Prostate gland (tissue), 2 donors: ENCODE results near the gene SSB. TPM values are rescaled to one million over a fixed set of nuclear protein-coding genes. Genes with fewer than 3 reads are reported as not detected.
"Not testable (repeated sequence)": the region's sequence is repeated elsewhere in the genome, so short reads cannot be mapped to it uniquely, and the experiment has no call there.

Experiments
- DNase-seq: peaks from one replicate; pipeline ENCODE4 v3.0.0-alpha.2; 2019; ENCODE audit warnings: low spot score
- H3K27ac ChIP-seq, 2 donors: fragments of 200-600 bp; sonication (generic); 2 replicates each; pipeline ENCODE4 v1.5.1; 2017 to 2019
- H3K27me3 ChIP-seq: fragments of 200-600 bp; sonication (generic); replicated peaks from 2 replicates; pipeline ENCODE4 v1.5.1; 2019; ENCODE audit not compliant: insufficient read depth
- H3K36me3 ChIP-seq, 2 donors: fragments of 200-600 bp; sonication (generic); 1 replicate in 1 of 2; 2 replicates in 1 of 2; pipeline versions ENCODE4 v1.5.1 to v1.8.1; 2017 to 2019
- H3K4me1 ChIP-seq: fragments of 200-600 bp; sonication (generic); replicated peaks from 2 replicates; pipeline ENCODE4 v1.5.1; 2019
- H3K4me3 ChIP-seq, 2 donors: fragments of 200-600 bp; sonication (generic); 2 replicates each; pipeline ENCODE4 v1.5.1; 2017 to 2019
- H3K9me3 ChIP-seq: fragments of 200-600 bp; sonication (generic); 2 replicates; pipeline ENCODE4 v1.5.1; 2017
- POLR2A ChIP-seq: fragments of 450-650 bp; IDR thresholded peaks from one replicate; pipeline ENCODE4 v1.6.1; 2016; ENCODE audit warnings: antibody characterized with exemption, mild to moderate bottlenecking
- POLR2AphosphoS5 ChIP-seq: sonication (generic); formaldehyde crosslinking; IDR thresholded peaks from one replicate; pipeline ENCODE4 v1.6.1; 2017; ENCODE audit warnings: antibody characterized with exemption
- whole genome bisulfite sequencing: methylation state at CpG from one replicate; pipeline ENCODE4 v1.1.5; 2018; 5-methylcytosine and 5-hydroxymethylcytosine counted together
- intact Hi-C: fragments of 100-400 bp; cut with DNase I; formaldehyde crosslinking; loops from one replicate; pipeline ENCODE4 v1.14.2; 2022
- total RNA-seq, 2 donors: library from RNA; depleted of rRNA; stranded (reverse); fragments of >200 nt; gene quantifications; one replicate each; pipeline ENCODE4 v1.1.0, GENCODE V29; 2016
- TF ChIP-seq, protein P1 (sequence below), 4 experiments: fragments of 200-600 bp in 2 of 4; fragments of 450-650 bp in 2 of 4; sonication (generic) in 2 of 4; IDR thresholded peaks; 1 replicate in 3 of 4; 2 replicates in 1 of 4; pipeline ENCODE4 v1.5.1; 2016 to 2019; ENCODE audit warnings: antibody characterized with exemption in 4 of 4, mild to moderate bottlenecking in 2 of 4, moderate library complexity in 2 of 4

SSB gene
- total RNA-seq, 2 donors from 2014 or later = 48.0 to 48.9 TPM

DNA sequence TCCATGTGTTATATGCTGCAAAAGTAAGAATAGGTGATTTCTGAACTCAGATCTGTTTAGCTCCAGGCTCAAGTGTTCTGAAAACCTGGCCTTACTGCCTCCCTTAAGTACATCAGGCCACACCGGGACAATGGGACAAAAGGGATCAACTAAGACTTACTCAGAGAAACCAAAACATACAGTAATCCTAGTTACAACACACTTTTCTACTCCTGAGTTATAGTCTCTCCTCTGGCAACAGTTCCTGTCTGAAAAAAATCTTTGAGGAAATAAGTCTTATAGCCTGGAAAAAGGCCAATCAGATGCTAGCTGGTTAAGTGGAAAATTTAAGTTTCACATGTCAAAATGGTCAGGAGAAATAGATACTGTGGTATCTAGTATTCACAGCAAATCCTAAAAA, 20.4 kb downstream of the SSB start:
- 33% methylated on average over 1 of the region's 1 CpG for WGBS
- Histone ChIP-seq H3K9me3 (no peaks in the 10 kb centered on the region), H3K27me3 (no peaks in the 10 kb centered on the region), H3K36me3 (no peaks in the 10 kb centered on the region), H3K4me3 (no peak overlapping the region), H3K4me1 (peaks cover 9% of the 10 kb centered on the region), H3K27ac (no peak overlapping the region)
- intact Hi-C loops = no loop called here
- no peak for DNase-seq
- no peak for TF ChIP-seq POLR2A
- TF ChIP-seq, protein P1, sequence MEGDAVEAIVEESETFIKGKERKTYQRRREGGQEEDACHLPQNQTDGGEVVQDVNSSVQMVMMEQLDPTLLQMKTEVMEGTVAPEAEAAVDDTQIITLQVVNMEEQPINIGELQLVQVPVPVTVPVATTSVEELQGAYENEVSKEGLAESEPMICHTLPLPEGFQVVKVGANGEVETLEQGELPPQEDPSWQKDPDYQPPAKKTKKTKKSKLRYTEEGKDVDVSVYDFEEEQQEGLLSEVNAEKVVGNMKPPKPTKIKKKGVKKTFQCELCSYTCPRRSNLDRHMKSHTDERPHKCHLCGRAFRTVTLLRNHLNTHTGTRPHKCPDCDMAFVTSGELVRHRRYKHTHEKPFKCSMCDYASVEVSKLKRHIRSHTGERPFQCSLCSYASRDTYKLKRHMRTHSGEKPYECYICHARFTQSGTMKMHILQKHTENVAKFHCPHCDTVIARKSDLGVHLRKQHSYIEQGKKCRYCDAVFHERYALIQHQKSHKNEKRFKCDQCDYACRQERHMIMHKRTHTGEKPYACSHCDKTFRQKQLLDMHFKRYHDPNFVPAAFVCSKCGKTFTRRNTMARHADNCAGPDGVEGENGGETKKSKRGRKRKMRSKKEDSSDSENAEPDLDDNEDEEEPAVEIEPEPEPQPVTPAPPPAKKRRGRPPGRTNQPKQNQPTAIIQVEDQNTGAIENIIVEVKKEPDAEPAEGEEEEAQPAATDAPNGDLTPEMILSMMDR (IDR thresholded peaks at IDR 0.05) = no peak

- WGBS = 66% methylated on average over 7 of the region's 7 CpGs
- H3K36me3 ChIP-seq, H3K4me1 ChIP-seq, intact Hi-C loops, H3K27ac ChIP-seq, DNase-seq, H3K4me3 ChIP-seq, H3K27me3 ChIP-seq, H3K9me3 ChIP-seq: not testable (repeated sequence)
These were observed 21.4 kb downstream of the SSB start for GRCh38 chr2:169820101-169820500.

DNA sequence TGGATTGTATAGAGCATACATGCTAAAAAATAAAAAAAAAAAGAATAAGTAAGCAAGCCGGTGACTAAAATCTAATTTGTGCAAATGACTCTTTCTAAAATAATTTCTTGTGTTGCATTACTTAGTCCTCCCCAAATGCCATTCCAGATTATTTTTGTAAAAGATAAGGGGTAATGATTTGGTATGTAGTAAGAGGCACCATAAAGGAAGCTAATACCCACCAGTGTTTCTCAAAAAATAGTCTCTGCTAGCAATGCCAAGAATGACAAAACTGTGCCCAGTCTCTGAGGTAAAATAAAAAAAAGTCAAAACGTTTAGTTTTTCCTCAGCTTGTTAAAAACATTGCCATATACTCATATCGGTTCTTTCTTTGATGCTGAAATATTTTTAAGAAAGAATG, 23.4 kb downstream of the SSB start:
- Histone ChIP-seq H3K4me3 (no peak overlapping the region), H3K4me1 (peaks cover 9% of the 10 kb centered on the region), H3K9me3 (no peaks in the 10 kb centered on the region), H3K27me3 (no peaks in the 10 kb centered on the region), H3K27ac (no peak overlapping the region), H3K36me3 (no peaks in the 10 kb centered on the region)
- TF ChIP-seq, protein P1 (IDR thresholded peaks at IDR 0.05) = no peak
- TF ChIP-seq POLR2A (no peak), POLR2AphosphoS5 (no peak)
- no peak for DNase-seq
- intact Hi-C loops = no loop called here
- 46% methylated on average over 3 of the region's 3 CpGs for WGBS

GRCh38 chr2:169822785-169823392, 24.2 kb downstream of the SSB start:
- TF ChIP-seq, protein P1 (IDR thresholded peaks at IDR 0.05) = no peak
- TF ChIP-seq POLR2A (no peak), POLR2AphosphoS5 (no peak)
- no peak overlapping the region for H3K27ac ChIP-seq
- H3K4me3 ChIP-seq = no peak overlapping the region
- H3K27me3 ChIP-seq = no peaks in the 10 kb centered on the region
- no peak for DNase-seq
- intact Hi-C loops = no loop called here
- 90% methylated on average over 4 of the region's 4 CpGs for WGBS
- H3K4me1 ChIP-seq = peaks cover 9% of the 10 kb centered on the region
- H3K36me3 ChIP-seq = no peaks in the 10 kb centered on the region
- H3K9me3 ChIP-seq = no peaks in the 10 kb centered on the region

DNA sequence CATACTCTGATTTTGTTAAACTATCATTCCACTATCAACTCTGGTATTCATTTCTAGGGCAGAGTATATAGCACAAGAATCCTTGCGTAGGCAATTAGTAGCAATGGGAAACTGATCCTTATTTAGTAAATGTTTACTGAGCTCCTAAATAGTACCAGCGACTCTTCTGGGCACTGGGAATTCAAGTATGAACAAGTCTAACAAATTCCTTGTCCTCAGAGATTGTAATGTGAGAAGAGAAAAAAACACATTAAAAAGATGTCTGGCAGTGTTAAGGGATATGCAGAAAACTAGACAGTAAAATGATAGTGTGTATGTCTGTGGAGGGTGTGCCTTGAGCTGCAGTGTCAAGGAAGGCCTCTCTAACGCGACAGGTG, 25.3 kb downstream of the SSB start:
- peak overlapping the region; percentile 79 for H3K27ac ChIP-seq
- TF ChIP-seq, protein P1 (IDR thresholded peaks at IDR 0.05) = no peak
- TF ChIP-seq POLR2A = no peak
- TF ChIP-seq POLR2AphosphoS5 = no peak
- no peaks in the 10 kb centered on the region for H3K27me3 ChIP-seq
- H3K4me3 ChIP-seq = peak overlapping the region; percentile 61 to 81
- DNase-seq = no peak
- peaks cover 9% of the 10 kb centered on the region for H3K4me1 ChIP-seq
- intact Hi-C loops = loop anchor here (2.0 kb wide), 1 partner anchor 105 kb away; no protein-coding TSS in a partner anchor
- no peaks in the 10 kb centered on the region for H3K36me3 ChIP-seq
- WGBS = 7% methylated on average over 4 of the region's 4 CpGs
- no peaks in the 10 kb centered on the region for H3K9me3 ChIP-seq
